Esophagus squamous epithelium (tissue), 4 donors: ENCODE measurements around the gene PHGDH.

ENCODE experiments used
- CTCF ChIP-seq, 6 experiments: fragments of 450-650 bp in 4 of 6; fragments of 200-600 bp in 2 of 6; sonication (generic) in 2 of 6; IDR thresholded peaks; one replicate each; pipeline ENCODE4 v1.5.1; 2016 to 2019; ENCODE audit warnings: antibody characterized with exemption in 6 of 6, mild to moderate bottlenecking in 4 of 6, moderate library complexity in 4 of 6
- POLR2A ChIP-seq, 4 donors: fragments of 450-650 bp; IDR thresholded peaks; one replicate each; pipeline ENCODE4 v1.6.1; 2017; ENCODE audit warnings: antibody characterized with exemption in 4 of 4, mild to moderate bottlenecking in 4 of 4, moderate library complexity in 3 of 4

GRCh38 chr1:119687434-119688079 lies 24.2 kb upstream of the PHGDH start:
- TF ChIP-seq CTCF (IDR thresholded peaks at IDR 0.05) (no peak), POLR2A (IDR thresholded peaks at IDR 0.05) (no peak)
